ENCODE results near the gene GRK5.
"Not testable (repeated sequence)": the region's sequence is repeated elsewhere in the genome, so short reads cannot be mapped to it uniquely, and the experiment has no call there.

The GRK5 gene

GRCh38 chr10:119222537-119222936 is 15.2 kb downstream of the GRK5 start:
- DNase-seq (ENCODE audit: low spot score), result no peak

DNA sequence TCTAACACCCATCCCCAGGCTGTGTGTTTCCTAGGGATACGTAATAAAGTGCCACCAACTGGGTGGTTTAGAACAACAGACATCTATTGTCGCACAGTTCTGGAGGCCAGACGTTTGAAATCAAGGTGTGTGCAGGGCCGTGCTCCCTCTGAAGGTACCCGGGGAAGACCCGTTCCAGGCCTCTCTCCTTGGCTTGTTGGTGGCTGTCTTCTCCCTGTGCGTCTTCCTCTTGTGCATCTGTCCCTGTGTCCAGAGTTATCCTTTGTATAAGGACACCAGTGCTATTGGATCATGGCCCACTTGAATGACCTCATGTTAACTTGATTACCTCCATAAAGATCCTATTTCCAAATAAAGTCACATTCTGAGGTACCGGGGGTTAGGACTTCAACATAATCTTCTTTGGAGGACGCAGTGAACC is 15.6 kb downstream of the GRK5 start:
- no peak for DNase-seq (ENCODE audit: low spot score)

GRCh38 chr10:119225083-119225658 is 17.8 kb downstream of the GRK5 start:
- no peak for DNase-seq (ENCODE audit: low spot score)

GRCh38 chr10:119227825-119228224 is 20.5 kb downstream of the GRK5 start:
- DNase-seq (ENCODE audit: low spot score), result no peak

DNA sequence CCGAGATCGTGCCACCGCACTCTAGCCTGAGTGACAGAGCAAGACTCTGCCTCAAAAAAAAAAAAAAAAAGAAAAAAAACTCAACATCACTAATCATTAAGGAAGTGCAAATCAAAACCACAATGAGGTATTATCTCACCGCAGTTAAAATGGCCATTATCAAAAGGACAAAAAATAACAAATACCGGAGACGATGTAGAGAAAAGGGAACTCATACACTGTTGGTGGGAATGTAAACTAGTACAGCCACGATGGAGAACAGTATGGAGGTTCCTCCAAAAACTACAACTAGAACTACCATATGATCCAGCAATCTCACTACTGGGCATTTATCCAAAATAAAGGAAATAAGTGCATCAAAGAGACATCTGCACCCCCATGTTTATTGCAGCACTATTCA is 24.3 kb downstream of the GRK5 start:
- DNase-seq (ENCODE audit: low spot score), result no peak

DNA sequence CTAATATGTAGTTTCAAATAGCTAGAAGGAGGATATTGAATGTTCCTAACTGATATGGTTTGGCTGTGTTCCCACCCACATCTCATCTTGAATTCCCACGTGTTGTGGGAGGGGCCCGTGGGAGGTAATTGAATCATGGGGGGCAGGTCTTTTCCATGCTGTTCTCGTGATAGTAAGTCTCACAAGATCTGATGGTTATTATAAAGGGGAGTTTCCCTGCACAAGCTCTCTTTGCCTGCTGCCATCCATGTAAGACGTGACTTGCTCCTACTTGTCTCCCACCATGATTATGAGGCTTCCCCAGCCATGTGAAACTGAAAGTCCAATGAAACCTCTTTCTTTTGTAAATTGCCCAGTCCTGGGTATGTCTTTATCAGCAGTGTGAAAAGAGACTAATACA is 25.1 kb downstream of the GRK5 start:
- DNase-seq (ENCODE audit: low spot score), result not testable (repeated sequence)

DNA sequence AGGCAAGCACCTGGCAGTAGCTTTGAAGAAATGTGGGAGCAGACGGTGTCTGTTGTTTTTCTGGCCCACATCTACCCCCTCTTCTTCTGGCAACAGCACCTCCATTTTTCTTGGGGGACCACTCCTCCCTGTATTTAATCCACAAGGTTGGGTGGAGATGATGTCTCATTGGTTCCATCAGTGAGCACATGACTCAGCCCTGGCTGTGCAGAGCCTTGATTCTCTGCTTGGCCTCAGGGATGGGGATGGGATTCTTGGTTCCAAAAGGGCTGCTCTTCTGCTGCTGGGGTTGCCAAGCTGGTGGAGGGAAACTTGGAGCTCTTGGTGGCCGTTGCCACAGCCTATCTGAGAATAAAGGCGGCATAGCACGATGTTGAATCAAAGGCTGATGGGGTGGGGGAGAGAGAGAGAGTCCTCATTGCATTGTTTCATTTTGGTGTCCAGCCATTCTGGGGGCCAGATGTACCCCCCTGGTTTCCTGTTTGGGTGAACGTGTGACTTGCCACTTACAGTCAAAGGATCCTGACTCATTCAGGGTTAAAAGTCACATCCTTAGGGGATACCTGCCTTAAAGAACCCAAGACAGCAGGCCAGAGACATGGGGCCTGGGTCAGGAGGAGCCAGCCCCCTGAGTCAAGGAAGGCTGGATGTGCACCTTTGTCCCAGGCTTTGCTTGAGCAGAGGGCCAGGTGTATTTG is 25.9 kb downstream of the GRK5 start:
- no peak for DNase-seq (ENCODE audit: low spot score)

DNA sequence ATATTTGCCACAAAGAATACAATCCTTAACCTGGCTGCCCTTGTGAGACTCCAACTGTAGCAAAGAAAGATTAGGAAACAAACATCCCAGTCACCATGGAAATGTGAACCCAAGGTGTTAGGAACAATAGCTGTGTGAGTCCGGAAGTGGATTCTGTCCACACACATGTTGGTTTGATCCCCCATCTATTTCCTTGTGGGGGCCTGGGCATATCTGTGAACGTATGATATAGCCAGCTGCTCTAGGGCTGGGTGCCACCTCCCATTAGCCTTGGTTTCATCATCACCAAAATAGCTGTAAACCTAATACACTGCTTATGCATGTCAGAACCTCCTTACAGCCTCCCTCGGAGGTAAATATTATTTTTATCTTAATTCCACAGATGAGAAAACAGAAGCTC is 26.4 kb downstream of the GRK5 start:
- no peak for DNase-seq (ENCODE audit: low spot score)

DNA sequence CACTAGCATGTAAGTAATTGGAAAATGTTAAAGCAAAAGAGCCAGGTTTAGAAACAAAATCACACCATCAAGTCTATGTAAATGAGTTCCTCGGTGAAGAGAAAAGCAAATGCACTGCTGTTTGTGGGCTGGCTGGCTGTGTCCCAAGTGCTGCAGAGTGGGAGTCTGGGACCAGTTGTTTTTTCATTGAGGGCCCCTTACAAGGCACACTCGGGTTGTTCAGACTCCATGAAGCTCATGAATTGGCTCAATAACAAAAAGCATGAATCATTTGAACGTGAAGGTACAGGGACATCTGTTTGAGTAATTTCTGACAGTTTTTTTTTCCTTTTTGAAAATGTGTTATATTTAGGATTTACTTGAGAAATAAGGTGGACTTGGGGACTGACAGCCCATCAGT is 28.0 kb downstream of the GRK5 start:
- DNase-seq (ENCODE audit: low spot score), result no peak

DNA sequence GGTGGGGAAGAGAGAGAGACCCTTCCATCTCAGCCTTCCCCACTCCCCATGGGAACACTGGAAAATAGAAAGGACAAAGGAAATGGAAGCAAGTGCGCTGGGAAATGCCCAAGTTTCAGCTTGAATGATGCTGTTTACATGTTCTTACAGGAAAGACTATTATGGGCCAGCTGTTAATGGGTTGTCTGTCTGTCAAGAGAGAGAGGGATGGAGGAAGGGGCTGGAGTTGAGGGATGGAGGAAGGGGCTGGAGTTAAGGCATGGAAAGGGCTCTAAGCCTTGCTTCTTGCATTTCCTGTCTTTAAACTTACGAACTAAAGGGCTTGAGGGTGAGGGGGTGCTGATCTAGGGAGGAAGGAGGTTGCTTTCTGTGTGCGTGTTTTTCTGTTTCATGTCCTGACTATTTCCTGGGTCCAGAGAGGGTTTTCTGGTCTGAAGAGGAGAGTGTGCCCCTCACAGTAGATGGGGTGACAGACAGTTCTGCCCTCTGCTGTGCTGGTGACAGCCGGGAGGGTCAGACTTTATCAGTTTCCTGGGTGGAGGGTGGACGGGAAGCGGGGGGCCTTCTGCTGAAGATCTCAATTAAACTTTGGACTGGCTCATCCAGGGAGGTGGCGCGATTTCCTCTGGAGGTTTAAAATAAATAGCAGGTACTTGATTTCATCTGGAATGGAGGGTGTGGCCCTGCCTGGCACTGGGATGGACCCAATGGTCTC is 30.5 kb downstream of the GRK5 start:
- DNase-seq (ENCODE audit: low spot score), result no peak

- no peak for DNase-seq (ENCODE audit: low spot score)
These were observed 31.2 kb downstream of the GRK5 start for GRCh38 chr10:119238577-119238976.

DNA sequence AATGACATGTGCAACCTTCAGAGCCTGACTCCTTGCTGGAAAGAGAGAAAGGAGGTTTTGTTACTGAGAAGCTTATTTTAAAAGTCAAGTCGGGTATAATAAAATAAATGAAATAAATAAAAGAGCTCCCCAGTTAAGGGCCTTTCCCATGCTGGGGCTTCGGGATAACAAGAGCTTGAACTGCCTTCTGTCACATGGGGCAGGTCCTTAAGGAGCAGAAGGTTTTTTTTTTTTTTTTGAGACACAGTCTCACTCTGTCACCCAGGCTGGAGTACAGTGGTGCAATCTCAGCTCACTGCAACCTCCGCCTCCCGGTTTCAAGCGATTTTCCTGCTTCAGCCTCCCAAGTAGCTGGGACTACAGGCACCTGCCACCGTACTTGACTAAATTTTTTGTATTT is 31.6 kb downstream of the GRK5 start:
- DNase-seq (ENCODE audit: low spot score), result not testable (repeated sequence)

DNA sequence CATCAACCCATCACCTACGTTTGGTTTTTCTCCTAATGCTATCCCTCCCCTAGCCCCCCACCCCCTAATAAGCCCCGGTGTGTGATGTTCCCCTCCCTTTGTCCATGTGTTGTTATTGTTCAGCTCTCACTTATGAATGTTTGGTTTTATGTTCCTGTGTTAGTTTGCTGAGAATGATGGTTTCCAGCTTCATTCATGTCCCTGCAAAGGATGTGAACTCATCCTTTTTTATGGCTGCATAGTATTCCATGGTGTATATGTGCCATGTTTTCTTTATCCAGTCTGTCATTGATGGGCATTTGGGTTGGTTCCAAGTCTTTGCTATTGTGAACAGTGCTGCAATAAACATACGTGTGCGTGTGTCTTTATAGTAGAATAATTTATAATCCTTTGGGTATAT is 32.3 kb downstream of the GRK5 start:
- DNase-seq (ENCODE audit: low spot score), result not testable (repeated sequence)

- no peak for DNase-seq (ENCODE audit: low spot score)
These were observed 33.7 kb downstream of the GRK5 start for GRCh38 chr10:119241066-119241465.

DNA sequence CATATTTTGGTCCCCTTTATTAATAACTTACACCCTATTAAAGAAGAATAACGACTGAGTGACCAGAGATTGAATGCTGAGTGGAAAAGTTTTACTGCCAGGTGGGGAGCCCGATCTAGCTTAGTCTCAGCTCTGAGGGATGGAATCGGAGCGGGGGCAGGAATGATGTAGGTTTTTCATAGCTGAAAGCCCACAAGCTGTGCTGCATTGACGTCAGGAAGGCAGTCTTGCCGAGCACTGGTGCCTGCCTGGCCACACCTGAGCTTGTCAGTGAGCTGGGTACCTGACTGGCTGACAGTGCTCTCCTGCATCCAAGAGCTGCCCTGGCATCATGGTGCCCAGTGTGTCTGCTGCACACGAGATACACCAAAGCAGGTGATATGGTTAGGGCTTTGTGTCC is 34.8 kb downstream of the GRK5 start:
- DNase-seq (ENCODE audit: low spot score), result no peak

DNA sequence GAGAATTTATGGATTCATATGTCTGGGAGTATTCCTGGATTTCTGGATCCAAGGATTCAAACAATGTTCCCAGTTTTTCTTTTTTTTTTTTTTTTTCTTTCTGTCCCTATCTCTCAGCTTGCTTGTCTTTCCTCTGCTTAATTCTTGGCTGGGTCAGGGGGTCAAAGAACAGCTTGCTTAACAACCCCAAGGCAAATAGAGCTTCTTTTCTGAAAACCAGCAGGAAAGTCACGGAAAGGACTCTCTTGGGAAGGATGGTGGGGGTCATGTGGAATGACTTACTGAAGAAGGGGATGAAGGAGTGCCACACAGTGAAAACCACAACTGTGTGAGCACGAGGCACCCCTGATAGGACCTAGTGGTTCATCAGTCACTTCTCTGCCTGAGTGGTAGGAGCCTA is 36.1 kb downstream of the GRK5 start:
- DNase-seq (ENCODE audit: low spot score), result no peak

DNA sequence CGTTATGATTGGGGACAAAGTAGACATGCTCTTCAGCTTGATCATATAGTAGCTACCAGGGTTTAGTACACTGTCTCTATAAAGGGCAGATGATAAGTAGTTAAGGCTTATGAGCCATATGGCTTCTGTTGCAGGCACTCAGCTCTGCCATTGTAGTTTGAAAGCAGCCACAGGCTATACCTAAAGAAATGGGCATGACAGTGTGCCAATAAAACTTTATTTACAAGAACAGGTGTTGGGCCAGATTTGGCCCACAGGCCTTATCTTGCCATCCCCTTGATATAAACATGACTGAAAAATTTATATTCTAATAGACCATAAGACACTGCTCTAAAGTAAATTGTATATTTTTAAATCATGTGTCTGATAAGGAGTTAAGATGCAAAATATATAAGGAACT is 36.6 kb downstream of the GRK5 start:
- no peak for DNase-seq (ENCODE audit: low spot score)

- no peak for DNase-seq (ENCODE audit: low spot score)
These were observed 37.9 kb downstream of the GRK5 start for GRCh38 chr10:119245272-119245671.

GRCh38 chr10:119246862-119247549 is 39.6 kb downstream of the GRK5 start:
- DNase-seq (ENCODE audit: low spot score), result no peak

GRCh38 chr10:119247550-119247894 is 40.2 kb downstream of the GRK5 start:
- no peak for DNase-seq (ENCODE audit: low spot score)

DNA sequence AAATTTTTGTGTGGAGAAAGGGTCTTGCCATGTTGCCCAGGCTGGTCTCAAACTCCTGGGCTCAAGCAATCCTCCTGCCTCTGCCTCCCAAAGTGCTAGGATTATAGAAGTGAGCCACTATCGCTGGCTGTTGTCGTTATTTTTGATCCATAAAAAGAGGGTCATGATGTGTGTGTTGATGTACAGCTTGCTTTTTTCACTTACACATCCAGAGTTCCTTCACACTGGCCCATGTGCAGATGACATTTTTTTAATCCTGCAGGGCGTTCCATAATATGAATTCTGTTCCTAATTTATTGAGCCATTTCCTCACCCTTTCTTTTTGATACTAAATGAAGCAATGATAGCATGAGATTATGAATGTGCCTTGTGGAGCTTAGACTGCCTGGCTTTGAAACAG is 40.8 kb downstream of the GRK5 start:
- DNase-seq (ENCODE audit: low spot score), result no peak

GRCh38 chr10:119248681-119249080 is 41.3 kb downstream of the GRK5 start:
- no peak for DNase-seq (ENCODE audit: low spot score)
